PFSK-1 (cell line): ENCODE results near the gene NNAT.

ENCODE experiments used
- FOXP2 ChIP-seq: optimal IDR thresholded peaks from 2 replicates; pipeline ENCODE3; 2011; ENCODE audit warnings: borderline replicate concordance, control low read depth, inconsistent platforms; ENCODE audit not compliant: insufficient read depth; ENCODE audit errors: extremely low read length, extremely low read depth
- POLR2AphosphoS5 ChIP-seq: IDR thresholded peaks from 2 replicates; pipeline ENCODE4 v1.6.1; 2012; ENCODE audit warnings: low read depth, mild to moderate bottlenecking, control low read depth, low read length, moderate library complexity
- SIN3A ChIP-seq: IDR thresholded peaks from 2 replicates; pipeline ENCODE4 v1.6.1; 2012; ENCODE audit warnings: mild to moderate bottlenecking, low read length, moderate library complexity, borderline replicate concordance; ENCODE audit not compliant: insufficient read depth
- TAF1 ChIP-seq: IDR thresholded peaks from 2 replicates; pipeline ENCODE4 v1.6.1; 2012; ENCODE audit warnings: low read length, control low read depth, borderline replicate concordance; ENCODE audit not compliant: insufficient read depth
- TF ChIP-seq, protein P1 (sequence below), 2 experiments: IDR thresholded peaks; 2 replicates each; pipeline versions ENCODE4 v1.6.1 to v1.8.0; 2011 to 2012; ENCODE audit warnings: low read depth in 2 of 2, low read length in 2 of 2, control low read depth in 1 of 2, inconsistent platforms in 1 of 2, mild to moderate bottlenecking in 1 of 2, moderate library complexity in 1 of 2; ENCODE audit not compliant: insufficient read depth in 1 of 2

NNAT gene

DNA sequence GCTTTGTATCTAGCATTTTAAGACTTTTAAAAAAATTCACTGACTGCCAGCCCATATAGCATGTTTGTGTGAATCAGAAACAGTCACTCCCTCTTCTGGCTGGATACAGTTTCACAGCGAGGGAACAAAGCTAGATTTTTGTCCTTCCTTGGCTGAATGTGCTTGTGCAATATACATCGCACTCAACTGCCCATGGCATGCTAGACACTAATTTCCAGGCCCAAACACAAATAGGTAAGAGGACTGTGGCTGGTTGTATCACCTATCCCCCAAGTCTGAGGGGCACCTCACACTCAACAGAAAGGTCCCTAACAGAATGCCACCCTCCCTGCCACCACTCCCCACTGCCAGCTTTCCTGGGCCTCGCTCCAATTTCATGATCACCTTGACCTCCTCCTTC lies 22.8 kb downstream of the NNAT start:
- no peak for TF ChIP-seq TAF1
- no peak for TF ChIP-seq SIN3A
- TF ChIP-seq, protein P1, sequence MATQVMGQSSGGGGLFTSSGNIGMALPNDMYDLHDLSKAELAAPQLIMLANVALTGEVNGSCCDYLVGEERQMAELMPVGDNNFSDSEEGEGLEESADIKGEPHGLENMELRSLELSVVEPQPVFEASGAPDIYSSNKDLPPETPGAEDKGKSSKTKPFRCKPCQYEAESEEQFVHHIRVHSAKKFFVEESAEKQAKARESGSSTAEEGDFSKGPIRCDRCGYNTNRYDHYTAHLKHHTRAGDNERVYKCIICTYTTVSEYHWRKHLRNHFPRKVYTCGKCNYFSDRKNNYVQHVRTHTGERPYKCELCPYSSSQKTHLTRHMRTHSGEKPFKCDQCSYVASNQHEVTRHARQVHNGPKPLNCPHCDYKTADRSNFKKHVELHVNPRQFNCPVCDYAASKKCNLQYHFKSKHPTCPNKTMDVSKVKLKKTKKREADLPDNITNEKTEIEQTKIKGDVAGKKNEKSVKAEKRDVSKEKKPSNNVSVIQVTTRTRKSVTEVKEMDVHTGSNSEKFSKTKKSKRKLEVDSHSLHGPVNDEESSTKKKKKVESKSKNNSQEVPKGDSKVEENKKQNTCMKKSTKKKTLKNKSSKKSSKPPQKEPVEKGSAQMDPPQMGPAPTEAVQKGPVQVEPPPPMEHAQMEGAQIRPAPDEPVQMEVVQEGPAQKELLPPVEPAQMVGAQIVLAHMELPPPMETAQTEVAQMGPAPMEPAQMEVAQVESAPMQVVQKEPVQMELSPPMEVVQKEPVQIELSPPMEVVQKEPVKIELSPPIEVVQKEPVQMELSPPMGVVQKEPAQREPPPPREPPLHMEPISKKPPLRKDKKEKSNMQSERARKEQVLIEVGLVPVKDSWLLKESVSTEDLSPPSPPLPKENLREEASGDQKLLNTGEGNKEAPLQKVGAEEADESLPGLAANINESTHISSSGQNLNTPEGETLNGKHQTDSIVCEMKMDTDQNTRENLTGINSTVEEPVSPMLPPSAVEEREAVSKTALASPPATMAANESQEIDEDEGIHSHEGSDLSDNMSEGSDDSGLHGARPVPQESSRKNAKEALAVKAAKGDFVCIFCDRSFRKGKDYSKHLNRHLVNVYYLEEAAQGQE (IDR thresholded peaks at IDR 0.05; ENCODE audit: insufficient read depth in 1 of 2, low read depth in 2 of 2, low read length in 2 of 2), result no peak
- TF ChIP-seq FOXP2, result no peak

DNA sequence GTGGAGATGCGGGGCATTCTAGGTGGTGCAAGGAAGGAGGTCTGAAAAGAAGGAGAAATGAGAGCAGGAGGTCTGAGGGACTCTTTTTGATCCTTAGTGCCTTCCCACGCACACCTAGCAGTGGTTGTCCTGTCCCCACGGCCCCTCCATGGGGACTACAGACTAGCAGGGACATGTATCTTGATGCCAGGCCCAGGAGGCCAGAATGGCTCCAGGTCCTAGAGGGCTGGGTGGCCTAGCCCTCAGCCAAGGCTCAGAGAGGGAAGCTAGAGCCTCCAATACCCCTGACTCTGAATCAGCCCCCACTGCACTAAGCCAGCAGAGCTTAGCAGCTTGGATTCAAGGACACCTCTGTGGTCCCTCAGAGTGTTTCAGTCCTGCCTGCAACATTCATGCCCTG lies 23.3 kb downstream of the NNAT start:
- TF ChIP-seq, protein P1 (IDR thresholded peaks at IDR 0.05; ENCODE audit: insufficient read depth in 1 of 2, low read depth in 2 of 2, low read length in 2 of 2), result no peak
- TF ChIP-seq POLR2AphosphoS5, result no peak
- no peak for TF ChIP-seq FOXP2
- no peak for TF ChIP-seq TAF1
- no peak for TF ChIP-seq SIN3A

DNA sequence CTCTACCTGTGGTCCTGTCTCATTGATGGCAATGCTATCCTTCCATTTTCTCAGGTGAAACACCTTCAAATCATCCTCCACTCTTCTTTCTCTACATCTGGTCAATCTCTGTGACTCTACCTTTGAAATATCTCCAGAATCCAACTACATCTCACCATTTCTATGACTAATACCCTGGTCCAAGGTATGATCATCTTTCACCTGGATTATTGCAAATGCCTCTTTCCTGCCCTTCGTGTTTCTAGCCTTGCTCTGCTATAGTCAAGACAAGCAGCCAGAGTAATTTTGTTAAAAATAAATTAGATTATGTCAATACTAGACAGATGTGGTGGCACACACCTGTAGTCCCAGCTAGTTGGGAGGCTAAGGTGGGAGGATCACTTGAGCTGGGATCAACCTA lies 24.5 kb downstream of the NNAT start:
- TF ChIP-seq POLR2AphosphoS5, result no peak
- no peak for TF ChIP-seq TAF1
- no peak for TF ChIP-seq SIN3A
- TF ChIP-seq, protein P1 (IDR thresholded peaks at IDR 0.05; ENCODE audit: insufficient read depth in 1 of 2, low read depth in 2 of 2, low read length in 2 of 2), result no peak
- no peak for TF ChIP-seq FOXP2

GRCh38 chr20:37547912-37548311 lies 26.9 kb downstream of the NNAT start:
- TF ChIP-seq, protein P1 (IDR thresholded peaks at IDR 0.05; ENCODE audit: insufficient read depth in 1 of 2, low read depth in 2 of 2, low read length in 2 of 2), result no peak
- no peak for TF ChIP-seq POLR2AphosphoS5
- no peak for TF ChIP-seq TAF1
- TF ChIP-seq FOXP2, result no peak
- TF ChIP-seq SIN3A, result no peak

DNA sequence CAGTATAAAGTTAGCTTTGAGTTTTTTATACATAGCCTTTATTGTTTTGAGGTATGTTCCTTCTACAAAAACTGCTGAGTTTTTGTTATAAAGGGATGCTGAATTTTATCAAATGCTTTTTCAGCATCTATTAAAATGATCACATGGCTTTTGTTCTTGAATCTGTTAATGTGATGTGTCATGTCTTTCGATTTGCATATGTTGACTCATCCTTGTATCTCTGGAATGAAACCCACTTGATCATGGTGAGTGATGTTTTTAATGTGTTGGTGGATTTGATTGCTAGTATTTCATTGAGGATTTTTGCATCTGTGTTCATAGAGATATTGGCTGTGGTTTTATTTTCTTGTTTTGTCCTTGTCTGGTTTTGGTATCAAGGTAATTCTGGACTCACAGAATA lies 31.4 kb downstream of the NNAT start:
- TF ChIP-seq POLR2AphosphoS5 (no peak), FOXP2 (no peak), TAF1 (no peak), SIN3A (no peak)
- TF ChIP-seq, protein P1 (IDR thresholded peaks at IDR 0.05; ENCODE audit: insufficient read depth in 1 of 2, low read depth in 2 of 2, low read length in 2 of 2), result no peak
